ENCODE measurements around the gene CCDC184.

GRCh38 chr12:48164451-48164850 lies 19.0 kb upstream of the CCDC184 start:
- no peak for TF ChIP-seq CTCF (IDR thresholded peaks at IDR 0.05)
- no peak for TF ChIP-seq TCF7 (CRISPR knock-in tag; IDR thresholded peaks at IDR 0.05; ENCODE audit: low read depth)
- no peak for TF ChIP-seq MYBL2 (CRISPR knock-in tag; IDR thresholded peaks at IDR 0.05)
- TF ChIP-seq ATF3 (CRISPR knock-in tag; conservative IDR thresholded peaks at IDR 0.05) = no peak
- TF ChIP-seq KAT7 (CRISPR knock-in tag; IDR thresholded peaks at IDR 0.05; ENCODE audit: borderline replicate concordance) = no peak
- TF ChIP-seq CBFB (CRISPR knock-in tag; IDR thresholded peaks at IDR 0.05; ENCODE audit: low read depth) = no peak
- no peak for TF ChIP-seq HMGXB4 (CRISPR knock-in tag; IDR thresholded peaks at IDR 0.05)
- no peak for TF ChIP-seq TEAD1 (CRISPR knock-in tag; IDR thresholded peaks at IDR 0.05)

Data from WTC11 (cell line).